Type B pancreatic cell (in vitro differentiated cells): ENCODE data around the gene ADAM12. TPM values are rescaled to one million over a fixed set of nuclear protein-coding genes. Genes with fewer than 3 reads are reported as not detected.

Experiments used
- DNase-seq: peaks from one replicate; pipeline ENCODE4 v3.0.0; 2021; ENCODE audit warnings: mixed read lengths; ENCODE audit not compliant: unreplicated experiment; ENCODE audit errors: extremely low spot score
- H3K27ac Mint-ChIP-seq: 2 replicates; pipeline ENCODE4 v1.8.0; 2021; ENCODE audit warnings: mild to moderate bottlenecking, mixed read lengths
- H3K27me3 Mint-ChIP-seq: 2 replicates; pipeline ENCODE4 v1.8.0; 2021; ENCODE audit warnings: mixed read lengths
- H3K36me3 Mint-ChIP-seq: 2 replicates; pipeline ENCODE4 v1.8.0; 2021; ENCODE audit warnings: mixed read lengths
- H3K4me1 Mint-ChIP-seq: one replicate; pipeline ENCODE4 v1.8.0; 2021; ENCODE audit warnings: mixed read lengths; ENCODE audit not compliant: unreplicated experiment
- H3K4me3 Mint-ChIP-seq: 2 replicates; pipeline ENCODE4 v1.8.0; 2021; ENCODE audit warnings: mild to moderate bottlenecking, mixed read lengths
- H3K9me3 Mint-ChIP-seq: 2 replicates; pipeline ENCODE4 v1.8.0; 2021; ENCODE audit warnings: mixed read lengths
- total RNA-seq: library from RNA; stranded (reverse); gene quantifications from 2 replicates; pipeline ENCODE4 v1.2.1, GENCODE V29; 2021; ENCODE audit warnings: low replicate concordance
- TF ChIP-seq, protein P1 (sequence below): fragments of 200-600 bp; sonication (generic); conservative IDR thresholded peaks from 2 replicates; pipeline ENCODE4 v1.5.0; 2021; ENCODE audit warnings: antibody characterized with exemption, mild to moderate bottlenecking

ADAM12 gene
- total RNA-seq, 1 donor from 2014 or later, result 31.6 TPM

DNA sequence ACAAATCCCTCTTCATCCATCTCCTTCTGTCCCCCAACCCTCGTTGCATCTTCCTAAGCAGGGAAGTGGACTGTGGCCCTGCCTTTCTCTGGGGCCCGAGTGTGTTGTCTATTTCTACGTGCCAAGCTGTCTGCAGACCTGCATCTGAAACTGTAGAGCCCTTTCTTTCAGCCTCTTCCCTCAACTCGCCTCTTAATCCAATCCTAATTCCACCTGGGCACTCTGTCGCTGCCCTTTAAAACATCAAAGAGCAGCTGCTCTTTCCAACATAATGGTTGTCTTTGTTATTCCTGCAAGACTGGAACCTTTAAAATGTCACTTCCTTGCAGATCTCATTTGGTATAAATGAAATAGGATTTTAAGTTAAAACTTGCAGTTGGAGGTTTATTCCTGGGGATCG lies 21.5 kb upstream of the ADAM12 start:
- H3K9me3 Mint-ChIP-seq, result no peaks in the 10 kb centered on the region
- no peak overlapping the region for H3K27ac Mint-ChIP-seq
- no peak for DNase-seq
- H3K36me3 Mint-ChIP-seq, result no peaks in the 10 kb centered on the region
- peaks cover 12% of the 10 kb centered on the region for H3K27me3 Mint-ChIP-seq
- H3K4me3 Mint-ChIP-seq, result no peak overlapping the region
- peaks cover 18% of the 10 kb centered on the region for H3K4me1 Mint-ChIP-seq
- TF ChIP-seq, protein P1, sequence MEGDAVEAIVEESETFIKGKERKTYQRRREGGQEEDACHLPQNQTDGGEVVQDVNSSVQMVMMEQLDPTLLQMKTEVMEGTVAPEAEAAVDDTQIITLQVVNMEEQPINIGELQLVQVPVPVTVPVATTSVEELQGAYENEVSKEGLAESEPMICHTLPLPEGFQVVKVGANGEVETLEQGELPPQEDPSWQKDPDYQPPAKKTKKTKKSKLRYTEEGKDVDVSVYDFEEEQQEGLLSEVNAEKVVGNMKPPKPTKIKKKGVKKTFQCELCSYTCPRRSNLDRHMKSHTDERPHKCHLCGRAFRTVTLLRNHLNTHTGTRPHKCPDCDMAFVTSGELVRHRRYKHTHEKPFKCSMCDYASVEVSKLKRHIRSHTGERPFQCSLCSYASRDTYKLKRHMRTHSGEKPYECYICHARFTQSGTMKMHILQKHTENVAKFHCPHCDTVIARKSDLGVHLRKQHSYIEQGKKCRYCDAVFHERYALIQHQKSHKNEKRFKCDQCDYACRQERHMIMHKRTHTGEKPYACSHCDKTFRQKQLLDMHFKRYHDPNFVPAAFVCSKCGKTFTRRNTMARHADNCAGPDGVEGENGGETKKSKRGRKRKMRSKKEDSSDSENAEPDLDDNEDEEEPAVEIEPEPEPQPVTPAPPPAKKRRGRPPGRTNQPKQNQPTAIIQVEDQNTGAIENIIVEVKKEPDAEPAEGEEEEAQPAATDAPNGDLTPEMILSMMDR, result no peak

DNA sequence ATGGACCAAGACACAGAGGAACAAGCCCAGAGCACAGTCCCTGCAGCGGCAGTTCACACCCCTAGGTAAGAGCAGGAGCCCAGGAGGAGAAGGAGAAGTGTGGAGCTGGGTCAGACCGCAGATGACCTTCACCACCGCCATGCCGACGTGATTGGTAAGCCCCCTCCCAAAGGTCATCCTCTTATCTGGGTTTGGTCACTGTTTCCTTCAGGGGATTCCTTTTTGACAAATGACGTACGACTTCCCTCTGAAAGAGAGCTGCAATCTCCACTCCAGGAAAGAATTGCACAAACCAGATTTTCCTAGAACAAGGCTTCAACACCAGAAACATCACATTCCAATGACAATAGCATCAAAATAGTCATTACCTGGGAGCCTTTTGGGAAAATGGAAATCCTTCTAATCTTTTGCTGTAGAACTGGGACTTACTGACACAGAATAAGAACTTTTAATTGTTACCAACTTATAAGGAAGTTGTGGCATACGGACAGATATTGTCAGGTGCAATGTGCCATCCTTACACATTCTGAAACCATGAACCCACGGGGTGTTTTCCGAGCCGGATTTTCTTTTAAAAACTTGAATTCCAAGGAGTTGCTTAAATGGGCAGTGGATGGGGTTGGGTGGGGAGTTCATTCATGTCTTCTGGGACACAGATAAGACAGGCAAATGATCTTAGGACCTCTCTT lies 20.8 kb upstream of the ADAM12 start:
- H3K27ac Mint-ChIP-seq, result no peak overlapping the region
- H3K4me3 Mint-ChIP-seq, result no peak overlapping the region
- H3K4me1 Mint-ChIP-seq, result peaks cover 20% of the 10 kb centered on the region
- TF ChIP-seq, protein P1, result no peak
- DNase-seq, result no peak
- no peaks in the 10 kb centered on the region for H3K36me3 Mint-ChIP-seq
- no peaks in the 10 kb centered on the region for H3K9me3 Mint-ChIP-seq
- peaks cover 12% of the 10 kb centered on the region for H3K27me3 Mint-ChIP-seq

DNA sequence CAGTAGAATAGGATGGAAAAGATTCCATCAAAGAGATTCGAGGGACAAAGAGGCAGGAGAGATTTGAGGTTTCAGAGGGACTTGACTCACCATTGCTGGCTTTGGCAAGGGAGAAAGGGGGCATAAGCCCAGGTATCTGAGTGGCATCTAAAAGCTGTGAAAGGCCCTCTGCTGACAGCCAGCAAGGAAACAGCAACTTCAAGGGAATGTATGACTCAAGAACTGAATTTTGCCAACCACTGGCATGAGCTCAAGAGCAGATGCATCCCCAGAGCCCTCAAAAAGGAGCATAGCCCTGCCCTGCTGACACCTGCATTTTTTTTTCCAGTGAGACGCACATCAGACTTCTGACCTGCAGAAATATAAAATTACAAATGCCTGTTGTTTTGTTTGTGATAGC lies 19.6 kb upstream of the ADAM12 start:
- Mint-ChIP-seq H3K27ac (no peak overlapping the region), H3K9me3 (no peaks in the 10 kb centered on the region), H3K27me3 (peaks cover 12% of the 10 kb centered on the region), H3K4me1 (peaks cover 29% of the 10 kb centered on the region), H3K4me3 (no peak overlapping the region), H3K36me3 (no peaks in the 10 kb centered on the region)
- DNase-seq, result no peak
- TF ChIP-seq, protein P1, result no peak

DNA sequence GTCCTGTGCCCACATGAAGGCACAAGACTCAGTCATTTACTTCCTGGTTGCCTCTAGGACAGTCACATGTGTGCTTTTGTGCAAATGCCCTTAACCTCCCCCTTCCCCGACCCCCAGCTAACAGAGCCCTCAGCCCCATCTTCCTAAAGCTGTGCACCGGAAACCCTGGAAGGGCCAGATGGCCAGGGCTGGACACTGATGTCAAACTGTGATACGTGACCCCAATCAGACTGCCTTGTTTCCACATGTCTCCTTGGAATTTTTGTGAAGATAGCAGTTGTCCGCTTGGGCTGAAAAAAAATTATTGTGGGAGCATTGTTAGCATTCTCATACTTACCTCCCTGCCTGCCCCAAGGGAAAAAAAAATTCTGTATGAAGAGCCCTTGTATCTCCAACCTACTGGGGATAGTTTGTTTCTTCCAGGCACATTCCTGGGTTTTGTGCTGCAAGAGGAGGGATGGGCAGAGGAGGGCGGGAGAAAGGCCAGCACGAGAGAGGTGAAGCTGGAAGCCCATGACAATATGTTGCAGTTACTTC lies 17.0 kb upstream of the ADAM12 start:
- H3K4me1 Mint-ChIP-seq, result peaks cover 29% of the 10 kb centered on the region
- TF ChIP-seq, protein P1, result no peak
- H3K27ac Mint-ChIP-seq, result no peak overlapping the region
- no peaks in the 10 kb centered on the region for H3K36me3 Mint-ChIP-seq
- no peaks in the 10 kb centered on the region for H3K9me3 Mint-ChIP-seq
- H3K27me3 Mint-ChIP-seq, result peaks cover 15% of the 10 kb centered on the region
- no peak overlapping the region for H3K4me3 Mint-ChIP-seq
- no peak for DNase-seq

DNA sequence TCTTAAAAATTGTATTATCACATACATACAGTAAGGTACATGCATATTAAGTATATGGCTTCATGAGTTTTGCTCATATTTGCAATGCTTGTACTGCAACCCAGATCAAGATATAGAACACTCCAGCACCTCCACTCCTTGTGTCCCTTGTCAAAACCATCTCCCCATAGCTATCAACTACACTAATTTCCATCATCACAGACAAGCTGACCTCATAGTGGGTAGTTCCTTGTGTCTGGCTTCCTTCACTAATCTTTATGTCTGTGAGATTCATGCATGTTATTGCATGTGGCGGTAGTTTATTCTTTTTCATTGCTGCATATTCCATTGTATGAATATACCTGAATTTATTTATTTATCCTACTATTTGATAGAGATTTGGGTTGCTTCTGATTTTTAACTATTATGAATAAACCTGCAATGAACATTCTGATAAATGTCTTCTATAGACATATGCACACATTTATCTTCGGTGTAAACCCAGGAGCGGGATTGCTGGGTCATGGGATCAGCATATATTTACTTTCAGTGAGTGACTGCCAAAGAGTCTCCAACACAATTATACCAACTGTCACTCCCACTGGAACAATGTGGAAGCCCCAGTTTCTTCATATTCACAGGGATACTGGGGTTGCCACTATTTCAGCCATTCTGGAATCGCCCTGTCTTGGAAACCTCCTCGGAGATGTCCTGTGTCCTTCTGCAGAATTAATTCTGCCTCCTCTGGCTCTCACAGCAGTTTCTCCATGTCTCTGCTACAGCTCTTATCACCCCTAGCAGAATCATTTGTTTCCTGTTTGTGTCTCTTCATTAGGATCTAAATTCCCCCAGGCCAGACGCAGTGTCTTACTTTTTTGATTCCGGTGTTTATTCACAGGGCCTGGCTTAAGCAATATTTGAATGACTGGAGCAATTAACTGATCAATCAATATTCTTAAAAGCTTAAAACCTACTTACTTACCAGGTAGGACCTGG lies 14.7 kb upstream of the ADAM12 start:
- DNase-seq, result no peak
- H3K9me3 Mint-ChIP-seq, result no peaks in the 10 kb centered on the region
- TF ChIP-seq, protein P1, result no peak
- peaks cover 18% of the 10 kb centered on the region for H3K4me1 Mint-ChIP-seq
- H3K36me3 Mint-ChIP-seq, result no peaks in the 10 kb centered on the region
- H3K27me3 Mint-ChIP-seq, result peaks cover 11% of the 10 kb centered on the region
- H3K4me3 Mint-ChIP-seq, result no peak overlapping the region
- H3K27ac Mint-ChIP-seq, result no peak overlapping the region
